ENCODE measurements around the gene LYPLAL1.
"Not testable (repeated sequence)": the region's sequence is repeated elsewhere in the genome, so short reads cannot be mapped to it uniquely, and the experiment has no call there.

LYPLAL1 gene

DNA sequence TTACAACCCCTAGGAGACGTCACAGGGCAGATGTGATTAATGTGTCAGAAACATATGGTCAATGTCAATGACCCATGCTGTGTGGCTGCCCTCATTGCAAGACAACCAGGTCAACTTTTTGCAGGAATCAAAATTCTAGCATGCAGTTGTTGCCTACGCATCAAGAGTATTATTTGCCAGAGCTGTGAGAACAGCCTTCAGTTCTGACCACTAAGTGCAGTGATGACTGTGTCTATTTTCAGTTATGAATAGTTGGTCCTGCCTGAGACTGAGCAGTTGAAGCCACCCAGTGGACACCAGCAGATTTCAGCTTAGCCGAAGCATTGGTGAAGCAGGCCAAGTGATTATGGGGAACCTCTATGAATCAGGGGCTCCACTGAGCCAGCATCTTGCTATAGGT, 47.3 kb downstream of the LYPLAL1 start:
- DNase-seq: no peak

DNA sequence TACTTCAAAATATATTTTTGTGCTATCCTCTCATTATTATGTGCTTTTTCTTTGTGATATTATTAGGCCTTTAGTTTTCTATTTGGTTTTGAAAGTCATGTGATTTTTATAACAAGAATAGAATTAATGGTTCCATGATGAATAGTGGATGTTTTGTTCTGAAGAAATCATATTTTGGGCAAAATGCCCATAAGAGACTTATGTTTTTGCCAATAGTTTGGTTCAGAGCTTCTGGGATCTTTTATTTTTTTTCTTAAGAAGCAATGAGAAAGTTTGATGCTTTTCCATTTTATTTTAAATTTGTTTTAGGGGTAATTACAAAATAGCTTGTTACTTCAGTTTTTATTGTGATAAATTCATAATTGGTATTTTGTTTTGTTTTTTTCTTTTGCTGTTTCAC, 49.8 kb downstream of the LYPLAL1 start:
- DNase-seq: no peak

DNA sequence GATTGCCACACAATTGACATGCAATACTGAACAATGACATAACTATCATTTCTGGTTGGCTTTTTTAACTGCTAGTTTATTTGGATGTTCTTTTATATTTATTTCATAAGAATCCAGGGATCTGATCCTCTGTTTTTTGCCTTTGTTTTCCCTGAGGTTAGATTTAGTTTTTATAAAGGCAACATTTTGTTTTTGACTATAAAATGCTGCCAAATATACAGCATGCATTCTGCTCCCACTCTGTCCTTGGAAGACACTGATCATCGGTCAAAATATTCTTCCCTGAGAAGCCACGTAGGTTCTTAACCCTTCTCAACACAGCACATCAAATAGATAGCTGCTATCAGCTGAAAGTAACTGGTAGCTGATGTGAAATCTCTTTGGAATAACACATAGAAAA, 52.5 kb downstream of the LYPLAL1 start:
- DNase-seq: no peak

DNA sequence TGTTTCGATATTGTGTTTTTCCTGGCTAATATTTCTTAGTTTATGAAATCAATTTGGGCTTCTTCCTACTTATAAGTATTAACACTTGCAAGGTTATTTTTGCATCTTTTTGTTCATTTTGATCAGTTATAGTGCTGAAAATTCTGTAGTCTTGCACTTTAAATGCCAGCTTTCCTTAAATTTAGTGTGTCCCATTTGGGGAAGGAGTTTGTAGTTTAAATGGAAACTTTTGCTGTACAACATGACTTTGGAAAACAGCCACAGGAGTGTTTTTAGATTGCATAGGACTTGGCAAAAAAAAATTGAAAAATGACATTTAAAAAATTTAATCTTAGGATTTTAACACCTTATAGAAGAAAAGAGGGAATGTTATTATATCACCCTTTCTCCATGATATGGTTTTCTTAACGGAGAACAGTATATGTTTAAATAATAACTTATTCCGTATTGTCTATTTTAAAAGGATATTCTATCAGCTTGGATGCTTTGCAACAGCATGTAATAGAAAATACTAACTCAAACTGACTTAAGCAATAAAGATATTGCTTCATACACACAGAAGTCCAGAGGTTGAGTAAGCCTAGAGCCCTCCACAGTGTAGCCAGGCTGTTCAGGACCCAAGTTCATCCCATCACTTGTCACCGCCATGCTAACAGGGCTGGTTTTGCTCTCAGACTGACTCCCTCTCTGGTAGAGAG, 53.8 kb downstream of the LYPLAL1 start:
- DNase-seq: no peak

DNA sequence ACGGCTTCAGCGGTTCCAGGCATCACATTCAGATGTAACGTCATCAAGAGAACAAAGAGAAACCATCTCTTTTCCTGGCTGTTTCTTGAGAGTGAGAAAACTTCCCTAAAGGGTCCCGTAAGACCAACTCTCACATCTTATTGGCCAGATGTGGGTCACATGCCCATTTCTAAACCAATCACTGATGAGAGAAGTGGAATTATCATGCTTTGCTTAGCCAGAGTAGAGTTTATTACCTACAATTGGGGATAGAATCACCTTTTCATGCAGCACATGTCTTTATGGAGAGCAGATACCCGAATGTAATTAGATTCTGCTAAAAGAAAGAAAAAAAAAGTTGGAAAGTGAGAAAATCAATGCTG, 54.4 kb downstream of the LYPLAL1 start:
- DNase-seq: no peak

DNA sequence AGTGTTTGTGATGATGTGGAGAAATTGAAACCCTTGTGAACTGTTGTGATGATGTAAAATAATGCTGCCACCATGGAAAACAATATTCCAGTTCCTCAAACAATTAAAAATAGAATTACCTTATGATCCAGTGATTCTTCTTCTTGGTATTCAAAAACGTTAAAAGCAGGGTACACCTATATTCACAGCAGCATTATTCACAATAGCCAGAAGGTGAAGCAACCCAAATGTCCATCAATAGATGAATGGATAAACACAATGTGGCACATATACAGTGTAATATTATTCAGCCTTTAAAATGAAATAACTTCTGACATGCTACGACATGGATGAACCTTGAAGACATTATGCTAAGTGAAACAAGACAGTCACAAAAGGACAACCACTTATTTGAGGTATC, 59.2 kb downstream of the LYPLAL1 start:
- DNase-seq: no peak

DNA sequence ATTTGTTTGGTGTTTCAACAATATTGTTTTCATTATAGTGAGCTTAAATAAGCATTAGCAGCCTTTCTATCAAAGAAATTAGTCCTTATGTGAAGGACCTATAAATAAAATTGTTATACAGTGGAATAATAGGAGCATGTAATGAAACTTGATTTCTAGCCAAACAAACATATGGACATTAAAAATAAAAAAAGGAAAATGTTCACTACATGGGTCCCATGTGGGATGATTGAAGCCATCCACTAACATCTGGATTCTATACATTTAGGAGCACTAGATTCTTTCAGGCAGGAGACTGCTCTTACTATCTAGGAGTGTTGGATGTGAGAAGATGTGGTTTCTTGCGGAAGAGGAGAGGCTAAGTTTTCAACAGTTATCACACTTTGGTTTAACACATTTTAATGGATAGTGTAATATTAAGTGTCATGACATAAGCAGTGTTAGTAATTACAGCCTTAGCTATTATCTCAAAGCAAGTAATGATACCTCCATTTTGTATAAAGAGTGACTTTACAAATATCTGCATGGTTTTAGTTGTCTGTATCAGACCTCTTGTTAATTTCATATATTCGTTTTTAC, 62.3 kb downstream of the LYPLAL1 start:
- no peak for DNase-seq

DNA sequence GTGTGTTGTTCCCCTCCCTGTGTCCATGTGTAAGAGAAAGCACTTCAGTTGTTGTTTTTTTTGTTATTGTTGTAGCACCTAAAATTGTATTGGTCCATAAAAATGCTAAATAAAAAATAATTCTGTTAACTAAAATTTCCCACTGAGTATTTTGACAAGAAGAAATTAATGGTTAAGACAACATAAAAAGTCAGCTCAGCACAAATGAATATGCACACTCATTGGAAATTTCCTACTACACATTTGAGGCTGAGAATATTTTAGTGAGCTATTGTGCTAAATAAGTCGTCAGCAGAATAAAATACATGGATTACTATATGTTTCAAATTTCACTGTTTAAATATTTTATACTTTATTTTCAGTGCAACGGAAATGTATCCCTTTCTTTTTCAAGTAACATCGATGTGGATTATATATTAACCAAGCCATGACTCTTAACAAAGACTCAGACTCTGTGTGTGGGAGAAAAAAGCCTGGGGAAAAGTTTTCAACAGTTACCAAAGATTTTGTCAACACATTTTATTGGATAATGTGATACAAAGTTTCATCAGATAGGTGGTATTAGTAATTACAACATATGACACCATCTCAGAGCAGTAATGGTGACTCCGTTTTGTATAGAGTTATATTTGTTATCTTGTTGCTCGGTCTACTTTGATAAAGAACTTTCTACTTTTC, 63.4 kb downstream of the LYPLAL1 start:
- no peak for DNase-seq

DNA sequence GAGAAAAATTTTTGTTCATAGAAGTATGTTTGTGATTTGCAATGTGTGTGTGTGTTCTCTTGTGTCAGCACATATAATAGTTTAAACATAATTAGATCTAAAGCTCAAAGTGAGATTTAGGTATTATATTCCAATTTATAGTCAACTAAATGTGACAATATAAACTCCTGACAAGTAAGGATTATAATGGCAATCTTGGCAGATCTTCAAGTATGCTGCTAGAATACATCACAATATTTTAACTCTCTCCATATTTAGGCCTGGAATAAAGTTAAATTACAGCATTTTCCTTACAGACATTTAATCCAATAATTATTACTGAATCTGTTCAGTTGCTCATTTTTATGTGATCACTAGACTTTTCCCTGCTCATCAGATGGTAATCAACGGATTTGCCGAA, 65.8 kb downstream of the LYPLAL1 start:
- no peak for DNase-seq

DNA sequence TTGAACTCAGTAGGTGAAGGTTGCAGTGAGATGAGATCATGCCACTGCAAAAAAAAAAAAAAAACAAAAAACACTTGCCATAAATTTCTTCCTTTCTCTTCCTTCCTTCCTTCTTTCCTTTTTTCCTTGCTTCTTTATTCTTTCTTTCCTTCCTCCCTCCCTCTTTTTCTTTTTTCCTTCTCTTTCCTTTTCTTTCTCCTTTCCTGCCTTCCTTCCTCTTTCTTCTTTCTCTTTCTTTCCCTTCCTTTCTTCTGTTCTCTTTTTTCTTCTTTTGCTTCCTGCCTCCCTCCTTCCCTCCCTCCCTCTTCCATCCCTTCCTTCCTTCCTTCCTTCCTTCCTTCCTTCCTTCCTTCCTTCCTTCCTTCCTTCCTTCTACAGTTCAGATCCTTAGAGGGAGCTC, 71.2 kb downstream of the LYPLAL1 start:
- no peak for DNase-seq

DNA sequence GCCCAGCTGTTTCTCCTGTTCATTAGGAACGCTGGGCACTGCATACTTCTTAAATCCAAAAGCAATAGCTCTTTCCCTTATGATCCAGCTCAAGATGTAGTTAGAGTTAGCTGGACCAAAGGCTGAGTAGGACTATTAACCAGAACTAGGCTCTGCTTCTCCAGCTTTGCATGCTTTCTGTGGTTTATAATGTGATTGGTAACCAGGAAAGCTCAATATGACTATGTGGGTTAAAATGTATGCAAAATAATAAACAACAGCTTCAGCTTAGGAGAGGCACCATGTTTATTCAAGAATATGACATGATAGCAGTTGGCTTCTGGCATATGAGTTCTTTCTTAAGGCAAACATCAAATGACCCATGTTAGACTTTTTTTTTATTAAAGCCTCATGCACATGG, 73.8 kb downstream of the LYPLAL1 start:
- no peak for DNase-seq

DNA sequence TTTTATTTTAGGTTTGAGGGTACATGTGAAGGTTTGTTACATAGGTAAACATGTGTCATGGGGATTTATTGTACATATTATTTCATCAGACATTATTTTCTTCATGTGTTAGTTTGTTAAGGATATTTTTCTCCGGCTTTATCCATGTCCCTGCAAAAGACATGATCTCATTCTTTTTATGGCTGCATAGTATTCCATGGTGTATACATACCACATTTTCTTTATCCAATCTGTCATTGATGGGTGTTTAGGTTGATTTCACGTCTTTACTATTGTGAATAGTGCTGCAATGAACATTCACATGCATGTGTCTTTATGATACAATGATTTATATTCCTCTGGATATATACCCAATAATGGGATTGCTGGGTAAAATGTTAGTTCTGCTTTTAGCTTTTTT, 76.8 kb downstream of the LYPLAL1 start:
- DNase-seq: not testable (repeated sequence)

DNA sequence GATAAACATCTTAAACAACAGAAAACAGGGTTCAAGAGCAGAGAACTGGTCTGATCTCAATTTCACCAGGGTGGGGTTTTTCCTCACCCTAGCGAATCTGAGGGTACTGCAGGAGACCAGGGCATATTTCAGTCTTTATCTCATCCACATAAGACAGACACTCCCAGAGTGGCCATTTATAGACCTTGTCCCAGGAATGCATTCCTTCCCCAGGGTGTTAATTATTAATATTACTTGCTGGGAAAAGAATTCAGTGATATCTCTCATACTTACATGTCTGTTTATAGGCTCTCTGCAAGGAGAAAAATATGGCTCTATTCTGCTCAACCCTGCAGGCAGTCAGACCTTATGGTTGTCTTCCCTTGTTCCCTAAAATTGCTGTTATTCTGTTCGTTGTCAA, 84.1 kb downstream of the LYPLAL1 start:
- no peak for DNase-seq

DNA sequence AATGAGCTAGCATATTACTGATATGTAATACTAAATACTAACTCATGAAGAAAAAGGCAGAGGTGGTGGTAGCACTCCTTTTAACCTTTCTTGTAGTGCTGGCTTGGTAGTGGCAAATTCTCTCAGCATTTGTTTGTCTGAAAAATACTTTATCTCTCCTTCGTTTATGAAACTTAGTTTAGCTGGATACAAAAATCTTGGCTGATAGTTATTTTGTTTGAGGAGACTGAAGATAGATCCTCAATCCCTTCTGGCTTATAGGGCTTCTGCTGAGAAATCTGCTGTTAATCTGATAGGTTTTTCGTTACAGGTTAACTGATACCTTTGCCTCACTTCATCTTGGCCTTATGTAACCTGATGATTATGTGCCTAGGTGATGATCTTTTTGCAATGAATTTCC, 87.8 kb downstream of the LYPLAL1 start:
- DNase-seq: no peak
